ENCODE measurements around the gene C1QTNF9. TPM values are rescaled to one million over a fixed set of nuclear protein-coding genes. Genes with fewer than 3 reads are reported as not detected.

The C1QTNF9 gene
- total RNA-seq, 1 donor = not detected

- TF ChIP-seq CTCF (IDR thresholded peaks at IDR 0.05; ENCODE audit: insufficient read depth, low read length) = no peak
- H3K4me3 ChIP-seq (ENCODE audit: low read depth, low read length) = no peak overlapping the region
- DNase-seq (ENCODE audit: low read depth) = no peak
These were observed 39.6 kb upstream of the C1QTNF9 start for GRCh38 chr13:24269821-24270220.

GRCh38 chr13:24270639-24271141 lies 38.7 kb upstream of the C1QTNF9 start:
- peak; percentile 61 for DNase-seq (ENCODE audit: low read depth)
- peak; percentile 2 for TF ChIP-seq CTCF (IDR thresholded peaks at IDR 0.05; ENCODE audit: insufficient read depth, low read length)
- peak overlapping the region; percentile 59 for H3K4me3 ChIP-seq (ENCODE audit: low read depth, low read length)

GRCh38 chr13:24271231-24271600 lies 38.2 kb upstream of the C1QTNF9 start:
- H3K4me3 ChIP-seq (ENCODE audit: low read depth, low read length) = peak overlapping the region; percentile 59
- no peak for TF ChIP-seq CTCF (IDR thresholded peaks at IDR 0.05; ENCODE audit: insufficient read depth, low read length)
- DNase-seq (ENCODE audit: low read depth) = no peak

- peak overlapping the region; percentile 48 for H3K4me3 ChIP-seq (ENCODE audit: low read depth, low read length)
- no peak for TF ChIP-seq CTCF (IDR thresholded peaks at IDR 0.05; ENCODE audit: insufficient read depth, low read length)
- peak; percentile 71 for DNase-seq (ENCODE audit: low read depth)
These were observed 37.6 kb upstream of the C1QTNF9 start for GRCh38 chr13:24271601-24272451.

- TF ChIP-seq CTCF (IDR thresholded peaks at IDR 0.05; ENCODE audit: insufficient read depth, low read length) = no peak
- no peak for DNase-seq (ENCODE audit: low read depth)
- H3K4me3 ChIP-seq (ENCODE audit: low read depth, low read length) = no peak overlapping the region
These were observed 36.8 kb upstream of the C1QTNF9 start for GRCh38 chr13:24272452-24273161.

- no peak overlapping the region for H3K4me3 ChIP-seq (ENCODE audit: low read depth, low read length)
- no peak for TF ChIP-seq CTCF (IDR thresholded peaks at IDR 0.05; ENCODE audit: insufficient read depth, low read length)
- no peak for DNase-seq (ENCODE audit: low read depth)
These were observed 35.5 kb upstream of the C1QTNF9 start for GRCh38 chr13:24273926-24274325.
